MG63 (cell line): ENCODE measurements around the gene BYSL. TPM values are rescaled to one million over a fixed set of nuclear protein-coding genes. Genes with fewer than 3 reads are reported as not detected.

ENCODE experiments used
- DNase-seq: peaks from one replicate; pipeline ENCODE4 v3.0.0-alpha.2; 2020
- H3K27me3 ChIP-seq: fragments of 250-450 bp; sonication (Bioruptor Pico); 2 replicates; pipeline ENCODE4 v1.5.1; 2020; ENCODE audit warnings: mild to moderate bottlenecking, moderate library complexity
- H3K36me3 ChIP-seq: fragments of 250-450 bp; sonication (Bioruptor Pico); 2 replicates; pipeline ENCODE4 v1.5.1; 2020; ENCODE audit warnings: mild to moderate bottlenecking, moderate library complexity
- H3K4me3 ChIP-seq: fragments of 250-450 bp; sonication (Bioruptor Pico); 2 replicates; pipeline ENCODE4 v1.5.1; 2020; ENCODE audit warnings: mild to moderate bottlenecking, moderate library complexity
- H3K9me3 ChIP-seq: fragments of 250-450 bp; sonication (Bioruptor Pico); 2 replicates; pipeline ENCODE4 v1.5.1; 2020; ENCODE audit warnings: mild to moderate bottlenecking, moderate library complexity
- total RNA-seq: library from RNA; depleted of rRNA; stranded (reverse); fragments of >200 nt; shearing (Covaris generic); gene quantifications from 2 replicates; pipeline ENCODE4 v1.2.3, GENCODE V29; 2014; ENCODE audit warnings: low replicate concordance; rRNA removed

BYSL gene, protein sequence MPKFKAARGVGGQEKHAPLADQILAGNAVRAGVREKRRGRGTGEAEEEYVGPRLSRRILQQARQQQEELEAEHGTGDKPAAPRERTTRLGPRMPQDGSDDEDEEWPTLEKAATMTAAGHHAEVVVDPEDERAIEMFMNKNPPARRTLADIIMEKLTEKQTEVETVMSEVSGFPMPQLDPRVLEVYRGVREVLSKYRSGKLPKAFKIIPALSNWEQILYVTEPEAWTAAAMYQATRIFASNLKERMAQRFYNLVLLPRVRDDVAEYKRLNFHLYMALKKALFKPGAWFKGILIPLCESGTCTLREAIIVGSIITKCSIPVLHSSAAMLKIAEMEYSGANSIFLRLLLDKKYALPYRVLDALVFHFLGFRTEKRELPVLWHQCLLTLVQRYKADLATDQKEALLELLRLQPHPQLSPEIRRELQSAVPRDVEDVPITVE
- 34.0 and 64.8 TPM in 2 replicates for total RNA-seq

DNA sequence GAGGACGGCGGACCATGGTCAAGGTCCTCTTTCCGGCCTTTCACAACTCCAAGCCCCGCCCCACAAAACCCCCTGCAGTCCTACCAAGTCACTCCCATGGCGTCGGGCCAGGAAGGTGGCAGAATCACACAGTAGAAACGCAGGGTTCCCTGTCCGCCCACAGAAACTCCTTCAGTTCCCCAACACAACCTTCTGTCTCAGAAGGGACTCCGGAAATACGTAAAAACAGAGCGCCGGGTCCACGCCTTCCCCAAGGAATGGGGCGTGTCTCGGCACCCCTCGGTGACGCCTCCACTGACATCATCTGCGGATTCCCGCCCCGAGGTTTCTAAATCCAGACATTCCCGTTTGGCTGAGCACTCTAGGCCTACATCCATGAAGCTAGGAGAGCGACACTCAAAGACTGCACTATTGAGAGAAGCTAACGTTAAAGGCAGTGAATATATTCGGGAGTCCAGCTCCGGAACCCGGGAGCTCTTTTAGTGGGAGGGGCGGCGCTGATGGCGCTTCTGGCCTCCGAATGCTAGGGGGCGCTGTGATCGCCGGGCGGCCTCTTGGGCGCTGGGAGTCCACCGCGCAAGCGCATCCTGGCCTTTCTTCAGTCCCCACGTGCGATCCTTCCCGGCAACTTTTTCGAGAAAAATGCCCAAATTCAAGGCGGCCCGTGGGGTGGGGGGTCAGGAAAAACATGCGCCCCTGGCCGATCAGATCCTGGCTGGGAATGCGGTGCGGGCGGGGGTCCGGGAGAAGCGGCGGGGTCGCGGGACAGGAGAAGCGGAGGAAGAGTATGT, at the start of gene BYSL, which contains the start of gene MED20:
Gene BYSL, plus strand, starts transcription at position 579 of the 791 bp plus-strand sequence. Its CDS starts 64 bp downstream, at position 643.
Gene MED20, minus strand, starts transcription at position 219 of the 791 bp plus-strand sequence. Its CDS starts 121 bp downstream, at position 98.
- peaks cover 16% of the 10 kb centered on the region for H3K36me3 ChIP-seq
- H3K9me3 ChIP-seq, result no peaks in the 10 kb centered on the region
- peak within 1 kb of the TSS; percentile 99 for H3K4me3 ChIP-seq
- peak; percentile 88 for DNase-seq
- H3K27me3 ChIP-seq, result no peaks in the 10 kb centered on the region

- no peaks in the 10 kb centered on the region for H3K36me3 ChIP-seq
- DNase-seq, result no peak
- H3K27me3 ChIP-seq, result no peaks in the 10 kb centered on the region
- no peaks in the 10 kb centered on the region for H3K9me3 ChIP-seq
- no peak overlapping the region for H3K4me3 ChIP-seq
Observed at GRCh38 chr6:41871691-41872090, 49.6 kb upstream of the BYSL start.

GRCh38 chr6:41872147-41872546, 49.2 kb upstream of the BYSL start:
- Histone ChIP-seq H3K36me3 (no peaks in the 10 kb centered on the region), H3K27me3 (no peaks in the 10 kb centered on the region), H3K9me3 (no peaks in the 10 kb centered on the region), H3K4me3 (no peak overlapping the region)
- no peak for DNase-seq

DNA sequence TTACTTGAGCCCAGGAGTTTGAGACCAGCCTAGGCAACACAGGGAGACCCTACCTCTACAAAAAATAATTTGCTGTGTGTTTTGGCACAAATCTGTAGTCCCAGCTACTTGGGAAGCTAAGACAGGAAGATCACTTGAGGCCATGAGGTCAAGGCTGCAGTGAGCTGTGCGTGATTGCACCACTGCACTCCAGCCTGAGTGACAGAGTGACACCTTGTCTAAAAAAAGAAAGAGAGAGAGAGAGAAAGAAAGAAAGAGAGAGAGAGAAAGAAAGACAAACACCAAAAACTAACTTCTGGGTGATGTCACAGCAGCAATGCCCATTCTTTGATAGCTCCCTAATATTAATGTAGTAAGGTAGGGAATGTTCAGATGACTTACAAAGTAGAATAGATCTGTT, 46.6 kb upstream of the BYSL start:
- H3K4me3 ChIP-seq, result no peak overlapping the region
- DNase-seq, result no peak
- H3K36me3 ChIP-seq, result no peaks in the 10 kb centered on the region

GRCh38 chr6:41877051-41877680, 44.1 kb upstream of the BYSL start:
- no peak overlapping the region for H3K4me3 ChIP-seq
- H3K9me3 ChIP-seq, result no peaks in the 10 kb centered on the region
- DNase-seq, result no peak
- no peaks in the 10 kb centered on the region for H3K27me3 ChIP-seq
- no peaks in the 10 kb centered on the region for H3K36me3 ChIP-seq

More for the DNA sequence above, 46.6 kb upstream of the BYSL start:
- Histone ChIP-seq H3K27me3 (no peaks in the 10 kb centered on the region), H3K9me3 (no peaks in the 10 kb centered on the region)

GRCh38 chr6:41878246-41878645, 43.1 kb upstream of the BYSL start:
- Histone ChIP-seq H3K9me3 (no peaks in the 10 kb centered on the region), H3K27me3 (no peaks in the 10 kb centered on the region), H3K36me3 (no peaks in the 10 kb centered on the region), H3K4me3 (no peak overlapping the region)
- peak; percentile 12 for DNase-seq

DNA sequence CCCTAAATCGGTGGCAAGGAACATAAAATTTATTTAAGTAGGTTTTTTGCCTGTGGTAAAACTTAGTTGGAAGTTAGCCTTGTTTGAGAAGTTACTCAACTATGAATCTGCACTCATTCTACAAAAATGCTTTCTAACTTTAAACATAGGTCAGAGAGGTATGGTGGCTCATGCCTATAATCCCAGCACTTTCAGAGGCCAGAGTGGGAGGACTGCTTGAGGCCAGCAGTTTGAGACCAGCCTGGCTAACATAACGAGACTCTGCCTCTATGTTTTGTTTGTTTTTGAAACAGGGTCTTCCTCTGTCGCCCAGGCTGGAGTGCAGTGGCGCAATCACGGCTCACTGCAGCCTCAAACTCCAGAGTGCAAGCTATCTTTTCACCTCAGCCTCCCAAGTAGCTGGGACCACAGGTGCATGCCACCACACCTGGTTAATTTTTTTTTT, 42.3 kb upstream of the BYSL start:
- H3K9me3 ChIP-seq, result no peaks in the 10 kb centered on the region
- no peaks in the 10 kb centered on the region for H3K36me3 ChIP-seq
- H3K27me3 ChIP-seq, result no peaks in the 10 kb centered on the region
- peak; percentile 49 for DNase-seq
- no peak overlapping the region for H3K4me3 ChIP-seq

DNA sequence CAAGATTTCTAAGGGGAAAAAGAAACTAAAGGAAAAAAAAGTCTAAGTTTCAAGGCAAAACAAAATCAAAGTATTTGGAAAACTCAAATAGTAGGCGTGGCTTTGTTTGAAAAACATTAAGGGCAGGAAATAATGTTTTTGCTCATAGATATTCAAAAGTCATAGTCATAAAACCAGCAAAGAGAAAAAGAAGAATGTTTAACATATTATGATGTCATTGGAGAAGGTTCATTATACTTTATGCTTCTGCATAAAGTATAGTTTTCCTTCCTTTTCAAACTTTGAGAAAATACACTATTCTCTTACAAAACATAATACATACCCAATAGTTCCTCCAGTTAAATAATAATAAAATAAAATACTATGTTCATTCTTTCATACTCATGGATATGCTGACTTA, 39.8 kb upstream of the BYSL start:
- H3K27me3 ChIP-seq, result no peaks in the 10 kb centered on the region
- no peak overlapping the region for H3K4me3 ChIP-seq
- H3K9me3 ChIP-seq, result no peaks in the 10 kb centered on the region
- no peak for DNase-seq
- no peaks in the 10 kb centered on the region for H3K36me3 ChIP-seq

DNA sequence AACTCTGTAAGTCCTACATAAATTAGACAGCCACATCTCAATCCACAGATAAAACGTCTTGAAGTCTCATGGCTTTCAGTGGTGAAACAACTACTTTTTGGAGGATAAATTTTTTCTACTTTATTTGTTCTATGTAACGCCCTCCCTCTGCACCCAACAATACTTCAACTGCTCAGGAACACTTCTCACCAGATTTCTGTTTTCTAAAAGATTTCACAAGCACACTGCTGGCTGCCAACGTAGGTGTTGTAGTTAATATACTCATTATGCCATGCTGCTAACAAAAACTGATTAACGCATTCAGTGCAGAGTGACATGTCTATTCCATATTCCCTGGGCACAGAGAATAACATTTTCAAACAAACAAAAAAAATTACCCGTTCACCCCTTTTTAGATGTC, 36.3 kb upstream of the BYSL start:
- H3K9me3 ChIP-seq, result no peaks in the 10 kb centered on the region
- H3K27me3 ChIP-seq, result no peaks in the 10 kb centered on the region
- H3K4me3 ChIP-seq, result no peak overlapping the region
- H3K36me3 ChIP-seq, result no peaks in the 10 kb centered on the region
- DNase-seq, result no peak

- DNase-seq, result no peak
- Histone ChIP-seq H3K9me3 (no peaks in the 10 kb centered on the region), H3K4me3 (no peak overlapping the region), H3K27me3 (no peaks in the 10 kb centered on the region), H3K36me3 (no peaks in the 10 kb centered on the region)
Observed at GRCh38 chr6:41885930-41886329, 35.4 kb upstream of the BYSL start.

GRCh38 chr6:41887331-41887751, 34.0 kb upstream of the BYSL start:
- no peak overlapping the region for H3K4me3 ChIP-seq
- no peaks in the 10 kb centered on the region for H3K36me3 ChIP-seq
- H3K27me3 ChIP-seq, result no peaks in the 10 kb centered on the region
- H3K9me3 ChIP-seq, result no peaks in the 10 kb centered on the region
- DNase-seq, result no peak

GRCh38 chr6:41892921-41893564, 28.3 kb upstream of the BYSL start:
- no peaks in the 10 kb centered on the region for H3K36me3 ChIP-seq
- no peak overlapping the region for H3K4me3 ChIP-seq
- no peaks in the 10 kb centered on the region for H3K9me3 ChIP-seq
- H3K27me3 ChIP-seq, result no peaks in the 10 kb centered on the region
- DNase-seq, result no peak

DNA sequence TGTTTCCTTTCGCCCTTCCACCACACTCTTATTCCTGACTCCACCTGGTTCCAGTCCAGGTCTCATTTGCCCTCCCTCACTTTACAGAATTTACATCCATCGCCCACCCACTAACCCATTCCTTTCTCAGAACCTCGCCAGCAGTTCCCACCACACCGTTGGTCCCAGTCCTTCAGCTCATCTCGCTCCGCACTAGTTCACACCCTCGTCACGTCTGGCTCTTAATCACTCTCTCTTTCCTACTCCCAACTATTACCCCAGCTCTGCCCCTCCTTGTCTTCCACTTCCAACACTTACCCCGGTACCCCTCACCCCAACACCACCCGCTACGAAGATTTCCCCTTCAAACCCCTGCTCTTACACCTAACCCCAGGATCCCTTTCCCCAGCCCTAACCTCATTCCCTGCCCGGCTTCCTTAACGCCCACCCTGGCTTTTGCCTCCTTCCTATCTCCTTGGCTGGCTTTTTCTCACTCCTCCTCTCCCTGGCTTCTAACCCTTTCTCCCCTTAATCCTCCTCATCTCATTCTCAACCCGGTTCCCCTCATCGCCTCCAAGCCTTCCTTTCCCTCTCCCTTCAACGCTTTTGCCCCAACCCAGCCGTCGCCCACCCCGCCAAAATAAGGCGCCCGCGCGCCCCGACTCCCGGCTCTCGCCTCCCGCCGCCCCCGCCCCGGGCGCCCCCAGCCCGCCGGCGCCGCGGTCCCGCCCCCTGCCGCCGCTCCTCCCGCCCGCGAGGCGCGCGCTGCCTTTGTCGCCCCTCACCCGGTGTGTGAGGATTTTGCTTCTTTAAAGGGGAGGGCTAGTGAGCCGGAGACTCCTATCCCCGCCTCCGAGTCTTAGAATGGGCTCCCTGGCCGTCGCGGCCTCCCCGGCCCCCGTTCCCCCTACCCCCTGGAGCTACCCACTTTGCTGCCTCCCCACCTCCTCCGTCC, 26.7 kb upstream of the BYSL start:
- no peaks in the 10 kb centered on the region for H3K27me3 ChIP-seq
- DNase-seq, result no peak
- no peaks in the 10 kb centered on the region for H3K9me3 ChIP-seq
- H3K36me3 ChIP-seq, result no peaks in the 10 kb centered on the region
- H3K4me3 ChIP-seq, result peak overlapping the region; percentile 70

- peak; percentile 85 for DNase-seq
- Histone ChIP-seq H3K36me3 (no peaks in the 10 kb centered on the region), H3K4me3 (peak within 1 kb of the TSS; percentile 70), H3K27me3 (no peaks in the 10 kb centered on the region), H3K9me3 (no peaks in the 10 kb centered on the region)
Observed at GRCh38 chr6:41895300-41896233, 25.7 kb upstream of the BYSL start, which contains the start of gene USP49. Gene USP49, minus strand, starts transcription at chr6:41895375. Its CDS starts 88,392 bp downstream, at chr6:41806983.
